Measurements from ENCODE around the gene TNIP2.

GRCh38 chr4:2767046-2767704, 11.0 kb upstream of the TNIP2 start:
- TF ChIP-seq CTCF (IDR thresholded peaks at IDR 0.05) (no peak), POLR2A (IDR thresholded peaks at IDR 0.05) (no peak)

Measured in lower leg skin (tissue), 3 donors.